Measurements from ENCODE around the gene AKAIN1.

Gene AKAIN1

GRCh38 chr18:5162111-5162510 lies 34.9 kb downstream of the AKAIN1 start:
- DNase-seq (ENCODE audit: extremely low read depth, low read depth): no peak
- no peak for TF ChIP-seq CTCF (IDR thresholded peaks at IDR 0.05; ENCODE audit: low read depth, low read length)

- no peak for DNase-seq (ENCODE audit: extremely low read depth, low read depth)
- TF ChIP-seq CTCF (IDR thresholded peaks at IDR 0.05; ENCODE audit: low read depth, low read length): no peak
Measured at GRCh38 chr18:5159080-5159479, 38.0 kb downstream of the AKAIN1 start.

GRCh38 chr18:5158587-5158986 lies 38.5 kb downstream of the AKAIN1 start:
- no peak for TF ChIP-seq CTCF (IDR thresholded peaks at IDR 0.05; ENCODE audit: low read depth, low read length)
- no peak for DNase-seq (ENCODE audit: extremely low read depth, low read depth)

GRCh38 chr18:5158172-5158571 lies 38.9 kb downstream of the AKAIN1 start:
- no peak for DNase-seq (ENCODE audit: extremely low read depth, low read depth)
- no peak for TF ChIP-seq CTCF (IDR thresholded peaks at IDR 0.05; ENCODE audit: low read depth, low read length)

- no peak for DNase-seq (ENCODE audit: extremely low read depth, low read depth)
- no peak for TF ChIP-seq CTCF (IDR thresholded peaks at IDR 0.05; ENCODE audit: low read depth, low read length)
Measured at GRCh38 chr18:5155907-5156287, 41.2 kb downstream of the AKAIN1 start.

- no peak for TF ChIP-seq CTCF (IDR thresholded peaks at IDR 0.05; ENCODE audit: low read depth, low read length)
- no peak for DNase-seq (ENCODE audit: extremely low read depth, low read depth)
Measured at GRCh38 chr18:5155218-5155906, 41.7 kb downstream of the AKAIN1 start.

GRCh38 chr18:5152343-5153020 lies 44.6 kb downstream of the AKAIN1 start:
- TF ChIP-seq CTCF (IDR thresholded peaks at IDR 0.05; ENCODE audit: low read depth, low read length): no peak

More at GRCh38 chr18:5152343-5153020, 44.6 kb downstream of the AKAIN1 start:
- DNase-seq (ENCODE audit: extremely low read depth, low read depth): no peak
